Activated naive CD8-positive, alpha-beta T cell treated with anti-CD3 and anti-CD28 coated beads, Interleukin-2, amount 50 U/mL, for 16 hours (primary cell): ENCODE measurements around the gene LMAN2.
"Not testable (repeated sequence)": the region's sequence is repeated elsewhere in the genome, so short reads cannot be mapped to it uniquely, and the experiment has no call there.

ENCODE experiments used
- DNase-seq: peaks from one replicate; pipeline ENCODE4 v3.0.0-alpha.2; 2020; ENCODE audit warnings: low read depth, low spot score

Gene LMAN2

DNA sequence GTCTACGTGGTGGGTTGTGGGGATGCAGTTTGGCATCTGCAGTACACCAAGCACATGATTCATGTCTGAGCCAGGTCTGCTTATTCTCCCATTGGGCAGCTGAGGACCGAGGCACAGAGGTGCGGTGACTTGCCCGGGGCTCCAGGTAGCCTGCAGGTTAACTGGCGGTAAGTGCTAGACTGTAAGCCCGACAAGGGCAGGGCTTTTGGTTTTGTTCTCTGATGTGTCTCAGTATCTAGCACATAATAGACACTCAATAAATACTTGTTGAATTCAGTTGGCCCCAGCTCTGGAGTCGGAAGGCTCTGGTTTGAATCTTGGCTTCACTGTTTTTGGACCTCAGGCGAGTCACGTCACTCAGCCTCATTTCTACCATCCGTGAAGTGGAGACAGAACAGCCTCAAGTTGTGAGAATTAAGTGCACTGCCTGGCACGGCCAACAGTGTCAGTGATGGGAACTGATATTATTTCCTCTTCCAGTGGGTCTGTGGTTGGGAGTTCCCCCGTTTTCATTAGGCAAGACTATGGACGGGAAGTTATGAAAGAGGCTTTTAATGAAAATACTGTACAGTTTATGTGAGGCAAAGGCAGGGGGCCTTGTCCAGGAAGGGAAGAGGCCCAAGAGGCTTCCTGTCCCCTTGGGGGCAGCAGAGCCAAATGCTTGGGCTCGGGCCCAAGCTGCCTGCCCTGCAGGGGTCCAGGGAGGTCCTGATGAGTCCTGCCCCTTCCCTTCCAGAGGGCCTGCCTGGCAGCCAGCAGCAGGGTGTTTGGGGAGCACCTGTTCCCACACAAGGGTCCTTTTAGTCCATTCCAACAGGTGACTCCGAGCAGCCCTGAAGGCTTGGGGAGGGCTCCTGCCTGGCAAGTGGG lies 44.6 kb downstream of the LMAN2 start:
- no peak for DNase-seq

- not testable (repeated sequence) for DNase-seq
Measured at GRCh38 chr5:177306103-177306640, 45.3 kb downstream of the LMAN2 start.

- DNase-seq = no peak
Measured at GRCh38 chr5:177304392-177305119, 46.9 kb downstream of the LMAN2 start.

GRCh38 chr5:177303925-177304391 lies 47.5 kb downstream of the LMAN2 start:
- DNase-seq = no peak

- DNase-seq = peak; percentile 73
Measured at GRCh38 chr5:177303121-177303924, 48.1 kb downstream of the LMAN2 start, which contains the start of the genes PRELID1 and RAB24. PRELID1 (plus strand) TSS chr5:177303799; CDS start chr5:177303986, 187 bp downstream. RAB24 (minus strand) TSS chr5:177303719; CDS start chr5:177303288, 431 bp downstream.

DNA sequence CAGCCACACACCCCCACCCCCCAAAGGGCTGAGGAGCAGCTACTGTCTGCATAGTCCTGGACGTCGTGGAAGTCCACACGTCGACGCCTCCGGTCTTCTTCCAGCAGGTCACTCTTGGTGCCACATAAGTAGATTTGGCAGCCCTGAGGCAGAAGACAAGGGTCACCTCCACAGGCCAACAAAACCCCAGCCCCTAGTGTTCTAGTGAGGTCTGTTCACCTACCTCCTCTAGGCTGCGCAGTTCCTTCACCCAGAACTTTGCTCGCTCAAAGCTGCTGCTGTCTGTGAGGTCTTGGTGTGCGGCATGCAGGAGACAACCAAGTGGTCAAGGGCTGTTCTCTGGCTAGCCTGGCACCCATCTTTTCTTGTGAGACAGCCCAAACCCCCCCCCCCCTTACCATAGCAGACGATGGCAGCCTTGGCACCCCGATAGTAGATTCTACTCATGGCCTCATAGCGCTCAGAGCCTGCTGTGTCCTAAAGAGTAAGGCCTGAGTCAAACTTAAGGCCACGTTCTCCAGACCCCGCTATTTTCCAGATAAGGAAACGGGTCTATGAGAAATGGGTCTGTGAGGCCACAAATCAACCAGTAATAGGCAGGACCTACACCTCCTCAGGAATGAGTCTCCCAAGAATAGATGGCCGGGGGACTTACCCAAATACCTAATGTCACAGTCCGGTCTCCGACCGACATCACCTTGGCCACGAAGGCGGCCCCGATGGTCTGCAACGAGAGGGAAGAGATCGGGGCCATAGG lies 48.9 kb downstream of the LMAN2 start:
- DNase-seq = no peak

GRCh38 chr5:177301503-177302165 lies 49.8 kb downstream of the LMAN2 start:
- no peak for DNase-seq

GRCh38 chr5:177300951-177301350 lies 50.5 kb downstream of the LMAN2 start:
- no peak for DNase-seq

GRCh38 chr5:177300236-177300880 lies 51.1 kb downstream of the LMAN2 start:
- DNase-seq = no peak

GRCh38 chr5:177299697-177300096 lies 51.8 kb downstream of the LMAN2 start:
- no peak for DNase-seq

GRCh38 chr5:177297922-177298321 lies 53.5 kb downstream of the LMAN2 start:
- no peak for DNase-seq

DNA sequence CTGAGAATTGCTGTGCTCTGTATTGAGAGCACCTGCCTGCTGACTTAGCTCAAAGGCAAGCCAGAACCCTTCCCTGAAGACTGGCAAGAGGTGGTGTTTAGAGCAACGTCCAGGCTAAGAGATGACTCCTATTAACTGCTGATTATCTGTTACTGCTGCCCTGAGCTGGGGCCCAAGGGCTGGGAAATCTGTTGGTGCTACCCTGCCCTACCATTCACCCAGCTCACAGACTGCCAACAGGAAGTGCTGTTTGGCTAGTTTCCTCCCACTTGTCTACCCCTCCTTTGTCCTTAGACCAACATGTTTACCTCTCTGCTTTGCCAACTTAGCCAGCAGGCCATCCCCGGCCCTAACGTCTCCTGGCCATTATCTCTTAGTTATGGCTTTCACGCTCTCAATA lies 54.9 kb downstream of the LMAN2 start:
- no peak for DNase-seq

- no peak for DNase-seq
Measured at GRCh38 chr5:177295924-177296323, 55.5 kb downstream of the LMAN2 start.

DNA sequence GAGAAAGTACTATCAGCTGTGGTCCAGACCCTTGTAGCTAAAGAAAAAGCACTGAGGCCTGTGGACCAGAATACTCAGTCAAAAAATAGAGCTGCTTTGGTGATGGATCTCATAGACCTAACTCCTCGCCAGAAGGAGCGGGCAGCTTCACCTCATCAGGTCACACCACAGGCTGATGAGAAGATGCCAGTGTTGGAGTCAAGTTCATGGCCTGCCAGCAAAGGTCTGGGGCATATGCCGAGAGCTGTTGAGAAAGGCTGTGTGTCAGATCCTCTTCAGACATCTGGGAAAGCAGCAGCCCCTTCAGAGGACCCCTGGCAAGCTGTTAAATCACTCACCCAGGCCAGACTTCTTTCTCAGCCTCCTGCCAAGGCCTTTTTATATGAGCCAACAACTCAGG lies 56.8 kb downstream of the LMAN2 start:
- DNase-seq = no peak

- DNase-seq = no peak
Measured at GRCh38 chr5:177293819-177294581, 57.5 kb downstream of the LMAN2 start.

- DNase-seq = no peak
Measured at GRCh38 chr5:177291735-177292134, 59.7 kb downstream of the LMAN2 start.

- DNase-seq = no peak
Measured at GRCh38 chr5:177290816-177291596, 60.5 kb downstream of the LMAN2 start.

GRCh38 chr5:177288191-177288590 lies 63.3 kb downstream of the LMAN2 start:
- no peak for DNase-seq
